ENCODE results near the gene RSPRY1. TPM values are rescaled to one million over a fixed set of nuclear protein-coding genes. Genes with fewer than 3 reads are reported as not detected.

RSPRY1 gene
- total and polyA plus RNA-seq, 2 donors from 2014 or later = 14.4 to 32.2 TPM

DNA sequence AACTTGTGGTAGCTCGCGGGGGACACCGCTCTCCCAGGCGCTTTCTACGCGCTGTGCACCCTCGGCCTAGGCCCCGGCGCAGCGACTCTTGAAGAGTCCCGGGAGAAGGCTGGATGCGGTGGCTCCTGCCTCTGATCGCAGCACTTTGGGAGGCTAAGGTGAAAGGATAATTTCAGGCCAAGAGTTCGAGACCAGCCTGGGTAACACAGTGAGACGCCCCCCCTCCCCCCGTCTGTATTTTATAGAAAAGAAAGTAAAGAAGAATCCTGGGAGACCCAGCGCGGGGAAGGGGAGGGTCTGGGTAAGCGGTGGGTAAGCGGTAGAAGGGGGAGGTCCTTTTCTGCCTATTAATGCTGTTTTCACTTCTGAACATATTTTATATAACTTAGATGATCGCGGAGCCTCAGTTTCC is 98.8 kb downstream of the RSPRY1 start:
- H3K4me3 ChIP-seq (ENCODE audit: low read length in 3 of 3) = peak overlapping the region in 1 of 3 donors; percentile 73
- intact Hi-C loops (cut with DNase I) = no loop called here
- H3K27me3 ChIP-seq (ENCODE audit: control insufficient read depth, insufficient read depth, low read length) = no peaks in the 10 kb centered on the region
- TF ChIP-seq, protein P1, sequence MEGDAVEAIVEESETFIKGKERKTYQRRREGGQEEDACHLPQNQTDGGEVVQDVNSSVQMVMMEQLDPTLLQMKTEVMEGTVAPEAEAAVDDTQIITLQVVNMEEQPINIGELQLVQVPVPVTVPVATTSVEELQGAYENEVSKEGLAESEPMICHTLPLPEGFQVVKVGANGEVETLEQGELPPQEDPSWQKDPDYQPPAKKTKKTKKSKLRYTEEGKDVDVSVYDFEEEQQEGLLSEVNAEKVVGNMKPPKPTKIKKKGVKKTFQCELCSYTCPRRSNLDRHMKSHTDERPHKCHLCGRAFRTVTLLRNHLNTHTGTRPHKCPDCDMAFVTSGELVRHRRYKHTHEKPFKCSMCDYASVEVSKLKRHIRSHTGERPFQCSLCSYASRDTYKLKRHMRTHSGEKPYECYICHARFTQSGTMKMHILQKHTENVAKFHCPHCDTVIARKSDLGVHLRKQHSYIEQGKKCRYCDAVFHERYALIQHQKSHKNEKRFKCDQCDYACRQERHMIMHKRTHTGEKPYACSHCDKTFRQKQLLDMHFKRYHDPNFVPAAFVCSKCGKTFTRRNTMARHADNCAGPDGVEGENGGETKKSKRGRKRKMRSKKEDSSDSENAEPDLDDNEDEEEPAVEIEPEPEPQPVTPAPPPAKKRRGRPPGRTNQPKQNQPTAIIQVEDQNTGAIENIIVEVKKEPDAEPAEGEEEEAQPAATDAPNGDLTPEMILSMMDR (IDR thresholded peaks at IDR 0.05; ENCODE audit: borderline replicate concordance, extremely low read depth, insufficient read depth) = no peak
- no peaks in the 10 kb centered on the region for H3K36me3 ChIP-seq (ENCODE audit: control insufficient read depth in 2 of 3, insufficient read depth in 3 of 3, low read length in 3 of 3)
- no peaks in the 10 kb centered on the region for H3K9me3 ChIP-seq (ENCODE audit: control insufficient read depth in 2 of 3, insufficient read depth in 1 of 3, low read length in 3 of 3)
- peak overlapping the region in 1 of 3 donors; percentile 13 for H3K9ac ChIP-seq (ENCODE audit: low read length in 3 of 3)
- H3K4me1 ChIP-seq (ENCODE audit: control insufficient read depth in 2 of 3, insufficient read depth in 2 of 3, low read depth in 1 of 3, low read length in 3 of 3) = peaks cover 0 to 5% (median 0%) of the 10 kb centered on the region in 3 donors
- DNase-seq (no peak), FAIRE-seq (no peak)
- H3K27ac ChIP-seq (ENCODE audit: low read depth in 2 of 2, low read length in 2 of 2) = peak overlapping the region in 1 of 2 donors; percentile 76

DNA sequence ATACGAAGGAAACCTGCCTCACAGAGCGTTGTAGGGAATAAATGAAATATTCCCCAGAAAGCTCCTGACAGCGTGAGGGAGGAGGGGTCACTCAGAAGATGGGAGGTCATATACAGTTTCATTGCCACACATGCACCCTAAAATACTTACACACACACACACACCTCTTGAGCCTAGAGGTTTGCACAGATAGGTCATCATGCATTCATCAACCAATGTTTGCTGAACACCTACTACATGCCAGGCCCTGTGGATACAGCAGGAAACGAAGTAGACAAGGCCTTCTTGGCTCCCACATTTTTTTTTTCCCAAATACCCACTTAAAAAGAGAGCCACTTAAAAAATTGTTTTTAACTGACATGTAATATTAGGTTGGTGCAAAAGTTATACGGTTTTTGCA is 99.2 kb downstream of the RSPRY1 start:
- no peaks in the 10 kb centered on the region for H3K36me3 ChIP-seq (ENCODE audit: control insufficient read depth in 2 of 3, insufficient read depth in 3 of 3, low read length in 3 of 3)
- no peaks in the 10 kb centered on the region for H3K9me3 ChIP-seq (ENCODE audit: control insufficient read depth in 2 of 3, insufficient read depth in 1 of 3, low read length in 3 of 3)
- no peak overlapping the region for H3K4me3 ChIP-seq (ENCODE audit: low read length in 3 of 3)
- FAIRE-seq = no peak
- no peak overlapping the region for H3K9ac ChIP-seq (ENCODE audit: low read length in 3 of 3)
- peaks cover 0 to 4% (median 0%) of the 10 kb centered on the region in 3 donors for H3K4me1 ChIP-seq (ENCODE audit: control insufficient read depth in 2 of 3, insufficient read depth in 2 of 3, low read depth in 1 of 3, low read length in 3 of 3)
- no peaks in the 10 kb centered on the region for H3K27me3 ChIP-seq (ENCODE audit: control insufficient read depth, insufficient read depth, low read length)
- intact Hi-C loops (cut with DNase I) = no loop called here
- H3K27ac ChIP-seq (ENCODE audit: low read depth in 2 of 2, low read length in 2 of 2) = no peak overlapping the region
- DNase-seq = no peak
- TF ChIP-seq, protein P1 (IDR thresholded peaks at IDR 0.05; ENCODE audit: borderline replicate concordance, extremely low read depth, insufficient read depth) = no peak

DNA sequence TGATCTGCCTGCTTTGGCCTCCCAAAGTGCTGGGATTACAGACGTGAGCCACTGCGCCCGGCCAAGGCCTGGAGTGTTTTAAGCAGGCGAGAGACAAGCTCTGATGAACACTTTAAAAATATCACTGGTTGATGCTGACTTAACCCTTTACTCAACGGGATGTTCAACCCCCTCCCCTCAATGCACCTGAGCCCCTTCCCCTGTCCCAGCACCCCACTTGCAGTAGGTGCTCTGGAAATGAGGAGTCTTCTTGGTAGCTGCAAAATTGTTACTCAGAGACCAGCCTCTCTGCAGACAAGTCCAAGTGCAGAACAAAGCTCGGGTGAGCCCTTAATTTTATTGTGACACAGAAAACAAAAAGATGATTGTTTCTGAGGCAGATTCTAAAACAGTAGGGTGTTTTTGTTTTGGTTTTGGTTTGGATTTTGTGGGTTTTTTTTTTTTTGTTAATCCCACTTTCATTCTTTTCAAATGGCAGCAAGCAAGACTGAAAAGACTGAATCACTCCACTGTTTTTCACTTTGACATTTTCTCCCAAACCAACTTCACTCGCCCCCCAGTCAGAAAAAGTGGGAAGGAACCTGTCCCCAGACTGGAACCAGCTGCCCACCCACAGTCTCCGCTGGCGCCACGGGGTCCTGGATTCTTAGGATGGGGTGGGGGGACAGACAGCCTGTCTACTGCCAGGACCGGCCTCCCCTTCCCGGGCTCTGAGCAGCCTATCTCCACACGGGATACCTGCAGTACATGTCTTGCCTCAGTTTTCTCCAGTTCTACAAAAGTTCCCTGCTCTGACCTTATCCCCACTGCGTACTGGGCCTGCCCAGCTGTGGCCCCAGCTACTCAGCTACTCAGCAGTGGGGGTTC is 103.5 kb downstream of the RSPRY1 start:
- H3K27ac ChIP-seq (ENCODE audit: low read depth in 2 of 2, low read length in 2 of 2) = no peak overlapping the region
- intact Hi-C loops (cut with DNase I) = no loop called here
- H3K27me3 ChIP-seq (ENCODE audit: control insufficient read depth, insufficient read depth, low read length) = no peaks in the 10 kb centered on the region
- no peaks in the 10 kb centered on the region for H3K36me3 ChIP-seq (ENCODE audit: control insufficient read depth in 2 of 3, insufficient read depth in 3 of 3, low read length in 3 of 3)
- peak in 1 of 5 donors; percentile 55 for DNase-seq
- no peak overlapping the region for H3K4me3 ChIP-seq (ENCODE audit: low read length in 3 of 3)
- H3K9me3 ChIP-seq (ENCODE audit: control insufficient read depth in 2 of 3, insufficient read depth in 1 of 3, low read length in 3 of 3) = no peaks in the 10 kb centered on the region
- H3K9ac ChIP-seq (ENCODE audit: low read length in 3 of 3) = no peak overlapping the region
- FAIRE-seq = no peak
- peaks cover 0 to 3% (median 0%) of the 10 kb centered on the region in 3 donors for H3K4me1 ChIP-seq (ENCODE audit: control insufficient read depth in 2 of 3, insufficient read depth in 2 of 3, low read depth in 1 of 3, low read length in 3 of 3)
- TF ChIP-seq, protein P1 (IDR thresholded peaks at IDR 0.05; ENCODE audit: borderline replicate concordance, extremely low read depth, insufficient read depth) = no peak

Other genes with a start within 250 kb of the RSPRY1 start
- 1.3 TPM for gene CETP, start 224.4 kb upstream of the RSPRY1 start, total RNA-seq
- 2.1 TPM for gene CETP, start 224.4 kb upstream of the RSPRY1 start, polyA plus RNA-seq (ENCODE audit: insufficient read depth, low read depth, low replicate concordance)
- gene NLRC5, start 196.8 kb upstream of the RSPRY1 start, total RNA-seq = 55.6 TPM
- 7.1 TPM for gene NLRC5, start 196.8 kb upstream of the RSPRY1 start, polyA plus RNA-seq (ENCODE audit: insufficient read depth, low read depth, low replicate concordance)
- gene CPNE2, start 93.7 kb upstream of the RSPRY1 start, total RNA-seq = 24.1 TPM
- 33.1 TPM for gene CPNE2, start 93.7 kb upstream of the RSPRY1 start, polyA plus RNA-seq (ENCODE audit: insufficient read depth, low read depth, low replicate concordance)
- gene PSME3IP1, start 290 bp upstream of the RSPRY1 start, total RNA-seq = 84.6 TPM
- gene PSME3IP1, start 290 bp upstream of the RSPRY1 start, polyA plus RNA-seq (ENCODE audit: insufficient read depth, low read depth, low replicate concordance) = 79.1 TPM
- 61.5 TPM for gene ARL2BP, start 58.9 kb downstream of the RSPRY1 start, total RNA-seq
- gene ARL2BP, start 58.9 kb downstream of the RSPRY1 start, polyA plus RNA-seq (ENCODE audit: insufficient read depth, low read depth, low replicate concordance) = 53.9 TPM
- gene PLLP, start 98.3 kb downstream of the RSPRY1 start, total RNA-seq = 64.4 TPM
- gene PLLP, start 98.3 kb downstream of the RSPRY1 start, polyA plus RNA-seq (ENCODE audit: insufficient read depth, low read depth, low replicate concordance) = 83.8 TPM
- 1.3 TPM for gene CCL22, start 172.5 kb downstream of the RSPRY1 start, total RNA-seq
- gene CCL22, start 172.5 kb downstream of the RSPRY1 start, polyA plus RNA-seq (ENCODE audit: insufficient read depth, low read depth, low replicate concordance) = not detected
- gene CX3CL1, start 186.2 kb downstream of the RSPRY1 start, total RNA-seq = 46.4 TPM
- 39.1 TPM for gene CX3CL1, start 186.2 kb downstream of the RSPRY1 start, polyA plus RNA-seq (ENCODE audit: insufficient read depth, low read depth, low replicate concordance)
- gene CCL17, start 218.4 kb downstream of the RSPRY1 start, total RNA-seq = 1.5 TPM
- not detected for gene CCL17, start 218.4 kb downstream of the RSPRY1 start, polyA plus RNA-seq (ENCODE audit: insufficient read depth, low read depth, low replicate concordance)